Endothelial cell of hepatic sinusoid (primary cell): ENCODE measurements around the gene SLC4A2.

ENCODE experiments used
- in situ Hi-C: cut with HindIII; loops from 2 replicates; pipeline ENCODE4 v1.10.0; 2017; ENCODE audit warnings: low sequenced_read_pairs

Gene SLC4A2

DNA sequence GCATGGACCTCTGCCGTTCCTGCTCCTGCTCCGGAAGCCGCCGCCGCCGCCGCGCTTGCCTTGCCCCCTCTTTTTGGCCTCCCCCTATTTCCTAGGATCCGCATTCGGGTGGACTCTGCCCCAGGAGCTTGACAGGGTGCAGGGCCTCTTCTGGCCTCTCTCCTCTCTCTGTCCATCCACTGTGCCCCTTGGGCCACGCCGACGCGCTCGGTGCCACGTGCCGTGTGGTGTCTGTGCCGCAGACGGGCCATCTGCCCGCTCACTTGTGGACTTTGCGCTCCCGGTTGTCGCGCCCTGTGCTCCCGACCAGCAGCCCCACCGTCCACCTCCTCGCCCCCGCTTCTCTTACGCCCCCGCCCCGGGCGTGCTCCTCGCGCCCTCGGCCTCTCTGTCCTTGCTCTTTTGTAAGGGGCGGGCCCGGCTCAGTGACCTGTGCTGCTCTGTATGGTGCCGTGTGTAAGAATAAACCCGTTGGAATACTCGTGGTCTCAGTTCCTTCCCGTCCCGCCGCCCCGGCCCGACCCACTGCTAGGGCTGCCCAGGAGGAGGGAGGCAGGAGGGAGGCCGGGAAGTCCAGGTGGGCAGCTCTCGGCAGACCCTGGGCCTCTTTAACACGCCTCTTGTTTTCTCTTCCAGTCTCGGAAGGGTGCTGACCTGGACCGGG lies 63.9 kb downstream of the SLC4A2 start:
- in situ Hi-C loops, result no loop called here

DNA sequence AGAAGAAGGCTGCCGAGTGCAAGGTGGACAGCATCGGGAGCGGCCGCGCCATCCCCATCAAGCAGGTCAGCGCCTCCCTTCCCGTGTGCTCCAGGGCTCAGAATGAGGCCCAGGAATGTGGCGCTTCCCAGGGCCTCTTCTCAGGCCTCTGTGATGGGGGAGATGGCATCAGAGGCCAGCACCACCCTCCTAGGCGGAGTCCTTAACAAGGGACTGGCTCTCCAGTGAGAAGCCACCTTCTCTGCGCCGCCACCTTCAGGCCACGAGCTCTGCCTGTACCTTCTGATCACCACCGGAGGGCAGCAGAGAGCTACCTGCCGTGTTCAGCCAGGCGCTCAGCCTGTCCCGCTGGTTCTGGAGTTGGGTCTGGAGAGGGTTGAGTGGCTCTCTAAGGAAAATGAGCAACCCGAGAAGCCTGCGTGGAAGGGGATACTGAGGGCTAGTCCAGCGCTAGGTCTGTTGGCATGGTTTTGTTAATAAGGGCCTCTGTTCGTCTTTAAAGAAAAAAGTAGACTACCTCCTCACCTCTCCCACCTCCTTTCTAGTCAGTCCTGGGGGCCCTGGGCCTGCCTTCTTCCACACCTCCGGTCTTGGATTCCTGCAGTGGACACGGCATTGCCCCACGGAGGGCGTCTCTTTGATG lies 64.6 kb downstream of the SLC4A2 start:
- in situ Hi-C loops, result no loop called here

DNA sequence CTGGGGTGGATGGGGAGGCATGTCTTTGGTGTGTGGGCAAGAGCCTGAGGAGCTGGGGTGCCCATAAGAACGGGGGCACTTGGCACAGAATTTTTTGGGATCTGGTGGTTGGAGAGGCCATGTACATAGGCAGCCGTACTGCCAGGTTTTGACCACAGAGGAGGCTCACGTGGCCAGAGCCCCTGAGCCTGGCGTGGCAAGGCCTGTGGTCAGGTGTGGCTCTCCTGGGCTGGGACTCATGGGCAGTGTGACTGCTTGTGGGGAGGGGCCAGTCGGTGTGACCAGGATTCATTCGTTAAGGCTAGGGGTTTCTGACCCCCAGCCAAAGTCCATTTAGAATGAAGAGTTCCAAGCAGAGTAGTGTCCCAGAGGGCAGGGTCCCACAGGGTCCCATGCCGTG lies 65.1 kb downstream of the SLC4A2 start:
- in situ Hi-C loops, result no loop called here

GRCh38 chr7:151124899-151125399 lies 65.6 kb downstream of the SLC4A2 start:
- in situ Hi-C loops, result no loop called here

DNA sequence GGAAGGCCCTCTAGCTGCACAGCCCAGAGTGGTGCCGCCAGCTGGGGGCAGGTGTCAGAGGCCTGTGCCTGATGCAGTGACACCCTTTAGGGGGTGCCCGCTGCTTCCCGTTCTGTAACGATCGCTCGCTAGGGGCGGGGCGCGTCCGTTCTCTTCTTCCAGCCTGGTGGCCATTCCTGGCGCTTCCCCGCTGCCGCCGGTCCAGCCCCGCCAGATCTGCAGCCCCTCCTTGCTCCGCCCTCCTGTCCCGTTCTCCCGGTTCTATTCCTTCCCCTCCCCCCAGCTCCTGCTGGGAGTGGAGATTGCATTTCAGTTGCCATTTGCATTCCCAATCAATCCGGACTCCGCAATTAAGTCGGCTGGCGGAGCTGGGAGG lies 66.1 kb downstream of the SLC4A2 start:
- in situ Hi-C loops, result no loop called here

DNA sequence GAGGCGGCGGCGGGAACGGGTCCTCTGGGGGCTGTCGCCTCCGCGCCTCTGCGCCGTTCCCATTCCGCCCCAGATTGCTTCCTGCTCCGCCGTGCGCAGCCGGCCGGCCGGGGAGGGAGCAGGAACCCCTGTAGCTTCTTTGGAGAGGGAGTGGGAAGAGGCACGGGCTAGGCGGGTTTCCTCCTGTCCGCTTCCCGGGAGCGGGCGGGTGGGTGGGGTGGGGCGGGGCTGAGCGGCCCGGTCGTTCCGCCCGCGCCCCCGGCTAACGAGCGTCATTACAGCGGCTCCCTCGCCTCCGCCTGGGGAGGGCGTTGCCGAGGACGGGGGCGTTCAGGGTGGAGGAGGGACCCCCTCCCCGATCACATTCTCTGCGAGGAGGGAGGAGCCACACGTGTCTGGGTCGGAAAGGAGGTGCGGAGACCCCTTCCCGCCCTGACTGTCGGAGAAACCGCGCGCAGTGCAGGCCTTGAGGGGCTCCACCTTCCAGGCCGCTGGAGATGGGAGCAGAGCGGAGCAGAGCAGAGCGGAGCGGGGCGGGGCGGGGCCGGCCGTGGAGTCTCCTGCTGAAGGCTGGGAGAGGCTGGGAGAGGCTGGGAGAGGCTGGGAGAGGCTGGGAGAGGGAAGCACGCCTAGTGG lies 66.6 kb downstream of the SLC4A2 start:
- in situ Hi-C loops, result no loop called here
